ENCODE results near the gene ANO7. TPM values are rescaled to one million over a fixed set of nuclear protein-coding genes. Genes with fewer than 3 reads are reported as not detected.

The ANO7 gene
- total RNA-seq, 1 donor from 2014 or later: 16.1 TPM

DNA sequence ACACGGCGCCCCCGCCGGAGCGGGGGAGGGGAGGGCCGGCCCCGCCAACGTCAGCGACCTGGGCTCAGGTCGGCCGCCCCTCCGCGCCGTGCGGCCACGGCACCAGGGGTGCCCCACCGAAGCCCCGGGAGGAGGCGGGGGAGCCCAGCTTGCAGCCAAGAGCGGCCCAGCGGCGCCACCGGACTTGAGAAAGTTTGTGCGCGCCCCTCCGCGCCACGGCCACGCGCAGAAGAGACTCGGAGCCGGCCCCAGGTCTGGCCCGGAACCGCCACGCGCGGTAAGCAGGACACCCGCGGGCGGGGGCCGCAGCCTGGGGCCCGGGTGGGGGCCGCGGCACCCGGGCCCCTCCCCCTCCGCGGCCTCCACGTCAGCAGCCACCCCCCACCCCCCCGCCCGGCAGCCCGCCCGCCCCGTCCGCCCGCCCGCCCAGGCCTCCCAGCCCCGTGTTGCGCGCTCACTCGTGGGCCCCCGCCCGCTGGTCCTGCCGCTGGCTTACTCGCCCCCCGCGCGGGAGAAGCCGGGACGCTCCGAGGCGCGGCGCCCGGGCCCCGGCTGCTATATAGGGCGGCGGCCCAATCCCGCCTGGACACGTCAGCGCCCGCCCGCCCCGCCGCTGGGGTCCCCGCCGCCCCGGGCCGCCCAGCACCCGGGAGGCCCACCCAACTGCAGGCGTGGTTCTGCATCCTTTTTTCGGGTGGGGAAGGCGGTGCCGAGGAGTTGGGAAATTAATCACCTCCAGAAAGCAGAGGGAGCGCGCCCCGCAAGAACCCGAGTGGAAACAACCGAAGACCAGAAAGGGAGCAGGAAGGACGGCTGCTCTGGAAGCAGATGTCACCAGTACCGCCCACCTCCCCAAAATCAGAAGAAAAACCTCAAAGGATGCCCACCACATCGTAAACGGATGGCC lies 84.1 kb downstream of the ANO7 start:
- TF ChIP-seq, protein P1, sequence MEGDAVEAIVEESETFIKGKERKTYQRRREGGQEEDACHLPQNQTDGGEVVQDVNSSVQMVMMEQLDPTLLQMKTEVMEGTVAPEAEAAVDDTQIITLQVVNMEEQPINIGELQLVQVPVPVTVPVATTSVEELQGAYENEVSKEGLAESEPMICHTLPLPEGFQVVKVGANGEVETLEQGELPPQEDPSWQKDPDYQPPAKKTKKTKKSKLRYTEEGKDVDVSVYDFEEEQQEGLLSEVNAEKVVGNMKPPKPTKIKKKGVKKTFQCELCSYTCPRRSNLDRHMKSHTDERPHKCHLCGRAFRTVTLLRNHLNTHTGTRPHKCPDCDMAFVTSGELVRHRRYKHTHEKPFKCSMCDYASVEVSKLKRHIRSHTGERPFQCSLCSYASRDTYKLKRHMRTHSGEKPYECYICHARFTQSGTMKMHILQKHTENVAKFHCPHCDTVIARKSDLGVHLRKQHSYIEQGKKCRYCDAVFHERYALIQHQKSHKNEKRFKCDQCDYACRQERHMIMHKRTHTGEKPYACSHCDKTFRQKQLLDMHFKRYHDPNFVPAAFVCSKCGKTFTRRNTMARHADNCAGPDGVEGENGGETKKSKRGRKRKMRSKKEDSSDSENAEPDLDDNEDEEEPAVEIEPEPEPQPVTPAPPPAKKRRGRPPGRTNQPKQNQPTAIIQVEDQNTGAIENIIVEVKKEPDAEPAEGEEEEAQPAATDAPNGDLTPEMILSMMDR (IDR thresholded peaks at IDR 0.05; ENCODE audit: unreplicated experiment): no peak
- Mint-ChIP-seq H3K9me3 (ENCODE audit: unreplicated experiment) (no peaks in the 10 kb centered on the region), H3K27me3 (ENCODE audit: unreplicated experiment) (peaks cover 5% of the 10 kb centered on the region), H3K27ac (ENCODE audit: unreplicated experiment) (peak overlapping the region; percentile 7), H3K4me3 (ENCODE audit: unreplicated experiment) (peak overlapping the region; percentile 82), H3K36me3 (ENCODE audit: low read depth, unreplicated experiment) (peaks cover 15% of the 10 kb centered on the region), H3K4me1 (ENCODE audit: unreplicated experiment) (peaks cover 17% of the 10 kb centered on the region)
- peak; percentile 62 for DNase-seq (ENCODE audit: low spot score)

DNA sequence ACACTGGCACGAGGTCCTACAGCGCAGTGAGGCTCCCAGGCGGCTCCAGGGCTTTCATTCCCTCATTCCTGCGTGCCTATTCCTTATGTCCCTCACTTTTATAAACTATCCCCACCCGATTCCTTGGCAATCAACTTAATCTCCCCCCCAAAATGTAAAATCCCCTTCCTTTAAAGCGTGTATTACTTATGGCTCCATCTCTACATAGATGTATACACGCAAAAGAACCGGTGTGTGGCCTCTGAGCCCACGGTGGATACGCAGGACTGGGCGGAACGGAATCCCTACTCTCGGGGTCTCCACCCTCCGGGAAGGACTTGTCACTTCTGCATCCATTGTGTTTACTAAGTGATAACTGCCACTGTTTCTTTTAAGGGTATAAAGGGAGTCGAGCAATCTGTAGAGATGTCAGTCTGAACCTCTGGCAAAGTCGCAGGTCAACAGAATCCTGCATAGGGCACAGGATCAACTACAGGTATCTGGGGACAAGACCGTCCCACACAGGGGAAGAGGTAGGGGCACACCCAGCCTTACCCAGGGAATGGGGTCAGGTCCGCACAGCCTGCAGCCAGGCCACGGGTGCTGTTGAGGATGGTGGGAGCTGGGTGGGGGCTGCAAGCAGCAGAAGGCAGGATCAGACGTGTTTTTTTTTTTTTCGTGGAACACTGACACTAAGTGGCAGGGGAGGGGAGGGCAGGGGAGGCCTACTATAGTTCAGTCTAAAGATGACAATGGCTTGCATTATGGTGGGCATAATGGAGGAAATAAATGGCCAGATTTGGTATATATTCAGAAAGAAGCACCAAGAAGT lies 84.9 kb downstream of the ANO7 start:
- H3K27ac Mint-ChIP-seq (ENCODE audit: unreplicated experiment): peak overlapping the region; percentile 7
- H3K9me3 Mint-ChIP-seq (ENCODE audit: unreplicated experiment): no peaks in the 10 kb centered on the region
- peaks cover 17% of the 10 kb centered on the region for H3K4me1 Mint-ChIP-seq (ENCODE audit: unreplicated experiment)
- TF ChIP-seq, protein P1 (IDR thresholded peaks at IDR 0.05; ENCODE audit: unreplicated experiment): no peak
- H3K4me3 Mint-ChIP-seq (ENCODE audit: unreplicated experiment): peak overlapping the region; percentile 82
- H3K36me3 Mint-ChIP-seq (ENCODE audit: low read depth, unreplicated experiment): peaks cover 8% of the 10 kb centered on the region
- no peak for DNase-seq (ENCODE audit: low spot score)
- peaks cover 5% of the 10 kb centered on the region for H3K27me3 Mint-ChIP-seq (ENCODE audit: unreplicated experiment)

DNA sequence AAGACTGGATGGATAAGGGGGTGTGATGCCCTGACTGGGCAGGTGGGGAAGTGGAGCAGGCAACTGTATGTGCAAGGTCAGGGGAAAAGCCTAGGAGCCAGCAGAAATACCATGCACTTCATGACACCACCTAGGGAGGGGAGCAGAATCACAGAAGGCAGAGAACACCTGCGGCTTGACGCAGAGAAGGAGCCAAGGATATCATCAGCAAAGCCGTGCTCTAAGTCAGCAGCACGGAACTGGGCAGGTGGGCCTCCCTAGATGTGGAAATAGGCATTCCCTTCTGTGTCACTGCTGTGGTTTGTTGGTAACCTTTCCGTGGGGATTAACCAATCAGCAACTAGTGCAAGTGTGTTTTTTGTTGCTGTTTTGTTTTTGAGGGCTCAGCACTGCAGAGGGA lies 85.7 kb downstream of the ANO7 start:
- Mint-ChIP-seq H3K27me3 (ENCODE audit: unreplicated experiment) (peaks cover 4% of the 10 kb centered on the region), H3K36me3 (ENCODE audit: low read depth, unreplicated experiment) (peaks cover 7% of the 10 kb centered on the region), H3K4me3 (ENCODE audit: unreplicated experiment) (no peak overlapping the region), H3K27ac (ENCODE audit: unreplicated experiment) (no peak overlapping the region), H3K4me1 (ENCODE audit: unreplicated experiment) (peaks cover 14% of the 10 kb centered on the region), H3K9me3 (ENCODE audit: unreplicated experiment) (no peaks in the 10 kb centered on the region)
- TF ChIP-seq, protein P1 (IDR thresholded peaks at IDR 0.05; ENCODE audit: unreplicated experiment): no peak
- DNase-seq (ENCODE audit: low spot score): no peak

Other genes starting within 250 kb of the ANO7 start
- 2.3 TPM for gene SNED1, start 190.1 kb upstream of the ANO7 start, total RNA-seq (ENCODE audit: unreplicated experiment)
- gene MTERF4, start 86.4 kb upstream of the ANO7 start, total RNA-seq (ENCODE audit: unreplicated experiment): 82.4 TPM
- 39.7 TPM for gene PASK, start 39.2 kb upstream of the ANO7 start, total RNA-seq (ENCODE audit: unreplicated experiment)
- gene PPP1R7, start 38.2 kb upstream of the ANO7 start, total RNA-seq (ENCODE audit: unreplicated experiment): 61.6 TPM
- 364 TPM for gene HDLBP, start 127.0 kb downstream of the ANO7 start, total RNA-seq (ENCODE audit: unreplicated experiment)
- gene SEPTIN2, start 127.2 kb downstream of the ANO7 start, total RNA-seq (ENCODE audit: unreplicated experiment): 487 TPM
- 19.1 TPM for gene FARP2, start 167.6 kb downstream of the ANO7 start, total RNA-seq (ENCODE audit: unreplicated experiment)